Glomerular visceral epithelial cell (primary cell): ENCODE results near the gene NEUROD1.

Source experiments
- DNase-seq: peaks from one replicate; pipeline ENCODE4 v3.0.0-alpha.2; 2016; ENCODE audit errors: extremely low spot score

Gene NEUROD1

GRCh38 chr2:181680937-181681811 is 857 bp upstream of the NEUROD1 start:
- DNase-seq, result no peak

GRCh38 chr2:181679544-181679979 is 755 bp downstream of the NEUROD1 start:
- DNase-seq, result no peak

- DNase-seq, result no peak
Measured at GRCh38 chr2:181678861-181679543, 1.3 kb downstream of the NEUROD1 start.

GRCh38 chr2:181677912-181678586 is 2.3 kb downstream of the NEUROD1 start:
- DNase-seq, result peak; percentile 67

GRCh38 chr2:181675254-181675653 is 5.1 kb downstream of the NEUROD1 start:
- no peak for DNase-seq

- no peak for DNase-seq
Measured at GRCh38 chr2:181674461-181674860, 5.9 kb downstream of the NEUROD1 start.

GRCh38 chr2:181673173-181673572 is 7.1 kb downstream of the NEUROD1 start:
- DNase-seq, result no peak

GRCh38 chr2:181672255-181673008 is 7.9 kb downstream of the NEUROD1 start:
- no peak for DNase-seq

GRCh38 chr2:181670632-181671031 is 9.7 kb downstream of the NEUROD1 start:
- DNase-seq, result no peak

- no peak for DNase-seq
Measured at GRCh38 chr2:181667234-181667633, 13.1 kb downstream of the NEUROD1 start.

- DNase-seq, result no peak
Measured at GRCh38 chr2:181662287-181662686, 18.0 kb downstream of the NEUROD1 start.

GRCh38 chr2:181660181-181660580 is 20.1 kb downstream of the NEUROD1 start:
- no peak for DNase-seq

- no peak for DNase-seq
Measured at GRCh38 chr2:181658444-181658843, 21.9 kb downstream of the NEUROD1 start.

- DNase-seq, result no peak
Measured at GRCh38 chr2:181657379-181657778, 22.9 kb downstream of the NEUROD1 start.

- DNase-seq, result peak; percentile 48
Measured at GRCh38 chr2:181656450-181657291, 23.6 kb downstream of the NEUROD1 start, which contains the start of gene CERKL. CERKL (minus strand) TSS chr2:181657105; CDS start chr2:181657006, 99 bp downstream.

GRCh38 chr2:181655519-181655918 is 24.8 kb downstream of the NEUROD1 start:
- no peak for DNase-seq

- DNase-seq, result no peak
Measured at GRCh38 chr2:181649436-181649979, 30.8 kb downstream of the NEUROD1 start.

GRCh38 chr2:181648478-181649155 is 31.7 kb downstream of the NEUROD1 start:
- DNase-seq, result no peak

GRCh38 chr2:181646415-181646987 is 33.8 kb downstream of the NEUROD1 start:
- DNase-seq, result no peak
